Hepatocyte (in vitro differentiated cells): Measurements from ENCODE around the gene TRMT61A.

Source experiments
- CTCF ChIP-seq: fragments of 200-600 bp; sonication (generic); IDR thresholded peaks from 2 replicates; pipeline ENCODE4 v1.5.1; 2016; ENCODE audit warnings: antibody characterized with exemption, mild to moderate bottlenecking; ENCODE audit not compliant: poor library complexity
- EZH2 ChIP-seq: fragments of 200-600 bp; sonication (generic); IDR thresholded peaks from 2 replicates; pipeline ENCODE4 v1.6.1; 2016; ENCODE audit warnings: antibody characterized with exemption, mild to moderate bottlenecking, borderline replicate concordance

GRCh38 chr14:103510724-103511693 lies 18.0 kb upstream of the TRMT61A start:
- TF ChIP-seq CTCF (no peak), EZH2 (no peak)
